SK-N-SH treated with all-trans-retinoic acid at 6 μM for 48 hours (cell line): ENCODE measurements around the gene TSHZ1.

ENCODE experiments used
- GLIS3 ChIP-seq: fragments of 250-450 bp; sonication (Bioruptor Pico); IDR thresholded peaks from 2 replicates; pipeline ENCODE4 v1.5.0; 2020; ENCODE audit warnings: mild to moderate bottlenecking, moderate library complexity
- OSR1 ChIP-seq: fragments of 250-450 bp; sonication (Bioruptor Pico); IDR thresholded peaks from 2 replicates; pipeline ENCODE4 v1.8.0; 2022; ENCODE audit warnings: moderate library complexity, mild to moderate bottlenecking, inconsistent platforms
- PATZ1 ChIP-seq: fragments of 250-450 bp; sonication (Bioruptor Pico); IDR thresholded peaks from 2 replicates; pipeline ENCODE4 v1.8.0; 2020; ENCODE audit warnings: mild to moderate bottlenecking, moderate library complexity, borderline replicate concordance
- POU6F1 ChIP-seq: fragments of 250-450 bp; sonication (Bioruptor Pico); IDR thresholded peaks from 2 replicates; pipeline ENCODE4 v1.8.0; 2021; ENCODE audit warnings: low read depth, mild to moderate bottlenecking, moderate library complexity, borderline replicate concordance
- TSHZ2 ChIP-seq: fragments of 250-450 bp; sonication (Bioruptor Pico); IDR thresholded peaks from 2 replicates; pipeline ENCODE4 v1.5.0; 2020; ENCODE audit warnings: mild to moderate bottlenecking, moderate library complexity

- TF ChIP-seq GLIS3 (CRISPR knock-in tag) (no peak), PATZ1 (CRISPR knock-in tag) (no peak), POU6F1 (CRISPR knock-in tag) (no peak), OSR1 (CRISPR knock-in tag) (no peak), TSHZ2 (CRISPR knock-in tag) (no peak)
These were observed 28.2 kb downstream of the TSHZ1 start for GRCh38 chr18:75238786-75239185.
